Uterus (tissue), 2 donors: ENCODE results near the gene SETX.

Experiments used
- POLR2A ChIP-seq, 2 donors: fragments of 450-650 bp; IDR thresholded peaks; one replicate each; pipeline ENCODE4 v1.6.1; 2016; ENCODE audit warnings: antibody characterized with exemption in 2 of 2, mild to moderate bottlenecking in 1 of 2, moderate library complexity in 1 of 2
- TF ChIP-seq, protein P1 (sequence below), 4 experiments: fragments of 200-600 bp in 2 of 4; fragments of 450-650 bp in 2 of 4; sonication (generic) in 2 of 4; IDR thresholded peaks; one replicate each; pipeline ENCODE4 v1.5.1; 2016 to 2019; ENCODE audit warnings: antibody characterized with exemption in 4 of 4, mild to moderate bottlenecking in 2 of 4, moderate library complexity in 1 of 4

DNA sequence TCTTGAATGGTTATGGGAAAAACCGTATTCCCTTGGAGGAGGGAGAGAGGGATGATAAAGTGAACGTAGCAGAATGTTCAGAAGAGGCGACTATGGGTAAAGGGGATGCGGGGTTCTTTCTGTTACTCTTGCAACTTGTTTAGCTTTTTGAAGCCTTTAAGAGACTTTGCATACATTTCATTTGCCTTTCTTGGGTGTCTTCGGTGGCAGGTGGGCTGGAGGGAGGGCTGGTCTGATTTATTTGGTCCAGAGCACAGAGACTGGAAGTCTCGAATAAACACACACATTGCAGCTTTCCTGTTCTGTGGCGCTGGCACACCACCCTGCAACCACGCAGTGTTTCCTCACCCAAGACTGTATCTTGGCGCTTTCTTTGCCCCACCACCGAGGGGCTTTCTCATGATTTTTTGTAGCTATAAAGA, 28.7 kb upstream of the SETX start:
- TF ChIP-seq, protein P1, sequence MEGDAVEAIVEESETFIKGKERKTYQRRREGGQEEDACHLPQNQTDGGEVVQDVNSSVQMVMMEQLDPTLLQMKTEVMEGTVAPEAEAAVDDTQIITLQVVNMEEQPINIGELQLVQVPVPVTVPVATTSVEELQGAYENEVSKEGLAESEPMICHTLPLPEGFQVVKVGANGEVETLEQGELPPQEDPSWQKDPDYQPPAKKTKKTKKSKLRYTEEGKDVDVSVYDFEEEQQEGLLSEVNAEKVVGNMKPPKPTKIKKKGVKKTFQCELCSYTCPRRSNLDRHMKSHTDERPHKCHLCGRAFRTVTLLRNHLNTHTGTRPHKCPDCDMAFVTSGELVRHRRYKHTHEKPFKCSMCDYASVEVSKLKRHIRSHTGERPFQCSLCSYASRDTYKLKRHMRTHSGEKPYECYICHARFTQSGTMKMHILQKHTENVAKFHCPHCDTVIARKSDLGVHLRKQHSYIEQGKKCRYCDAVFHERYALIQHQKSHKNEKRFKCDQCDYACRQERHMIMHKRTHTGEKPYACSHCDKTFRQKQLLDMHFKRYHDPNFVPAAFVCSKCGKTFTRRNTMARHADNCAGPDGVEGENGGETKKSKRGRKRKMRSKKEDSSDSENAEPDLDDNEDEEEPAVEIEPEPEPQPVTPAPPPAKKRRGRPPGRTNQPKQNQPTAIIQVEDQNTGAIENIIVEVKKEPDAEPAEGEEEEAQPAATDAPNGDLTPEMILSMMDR (IDR thresholded peaks at IDR 0.05): no peak
- TF ChIP-seq POLR2A (IDR thresholded peaks at IDR 0.05): no peak
